HG03045 (cell line): ENCODE measurements around the gene CUL1.
A peak's percentile ranks its signal among the peaks of the same experiment; 100 is the strongest.
"Not testable (repeated sequence)": the region's sequence is repeated elsewhere in the genome, so short reads cannot be mapped to it uniquely, and the experiment has no call there.

ENCODE experiments used
- ATAC-seq: cut with Tn5 transposase; IDR thresholded peaks from one replicate; pipeline ENCODE4 v1.9.1; 2021; ENCODE audit warnings: mild to moderate bottlenecking, moderate library complexity; ENCODE audit not compliant: unreplicated experiment

The CUL1 gene

DNA sequence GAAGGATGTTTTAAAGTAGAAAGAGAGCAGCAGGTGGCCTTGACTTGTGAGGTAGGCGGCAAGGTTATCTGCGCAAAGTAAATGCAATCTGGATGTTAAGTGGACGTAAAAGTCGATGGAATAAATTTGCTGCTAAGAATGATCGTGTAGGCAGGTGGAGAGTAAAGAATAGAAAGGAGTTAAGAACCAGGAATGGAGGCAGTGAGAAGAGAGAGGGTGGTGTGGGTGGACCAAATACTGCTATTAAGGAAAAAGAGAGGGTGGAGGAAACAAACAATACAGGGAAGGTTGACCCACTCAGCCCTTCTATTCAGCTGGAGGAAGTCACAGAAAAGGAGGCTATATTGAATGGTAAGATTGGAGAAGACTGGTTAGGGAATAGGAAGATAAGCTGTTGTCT lies 1.9 kb upstream of the CUL1 start:
- no peak for ATAC-seq

DNA sequence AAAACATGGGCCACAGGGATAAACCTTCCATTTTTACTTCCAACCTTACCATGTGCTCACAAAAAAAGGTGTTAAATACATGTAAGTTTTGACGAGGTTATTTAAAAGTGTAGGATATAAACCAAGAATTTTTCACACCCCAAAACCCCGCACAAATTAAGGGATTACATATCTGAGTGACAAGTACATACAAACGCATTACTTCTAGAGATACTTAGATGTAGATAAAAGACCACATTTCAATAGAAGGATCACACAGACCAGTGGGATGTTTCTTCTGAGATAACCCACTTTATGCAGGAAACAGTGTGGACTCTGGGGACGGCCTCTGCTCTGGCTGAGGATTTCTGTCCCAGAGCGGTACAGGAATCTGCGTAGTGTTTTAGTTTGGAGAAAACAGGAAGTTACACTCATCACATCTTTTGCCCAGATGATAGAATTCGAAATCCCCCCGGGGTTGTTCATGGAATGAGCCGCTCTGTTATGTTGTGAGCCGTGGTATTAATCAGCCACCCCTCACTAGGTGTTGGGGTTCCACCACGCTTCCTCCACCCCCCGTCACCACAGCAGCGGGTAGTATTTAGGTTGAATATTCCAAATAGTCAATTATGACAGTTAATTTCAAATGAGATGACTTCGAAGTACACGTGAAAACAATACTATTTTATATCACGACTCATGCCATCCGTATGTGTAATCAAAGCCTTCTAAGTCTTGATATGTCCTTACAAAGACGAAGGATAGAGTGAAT lies 1.3 kb upstream of the CUL1 start:
- ATAC-seq: no peak

DNA sequence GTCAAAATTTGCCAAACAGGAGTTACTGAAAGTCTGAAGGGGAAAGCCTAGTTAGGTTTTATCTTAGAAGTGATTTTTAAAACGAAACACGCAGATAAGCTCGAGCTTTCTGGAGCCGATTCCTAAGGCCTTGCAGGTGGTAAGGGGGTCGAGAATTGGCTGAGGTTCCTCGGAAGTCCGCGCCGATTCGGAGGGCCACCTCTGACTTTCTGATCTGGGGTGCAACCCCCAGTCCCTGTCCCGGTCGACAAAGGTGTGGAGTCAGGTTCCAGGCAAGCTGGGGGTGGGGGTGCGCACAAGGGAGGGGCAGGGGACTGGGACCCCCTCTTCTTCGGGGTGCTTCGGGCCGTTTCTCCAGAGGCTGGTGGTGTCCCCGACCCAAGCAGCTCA lies 701 bp upstream of the CUL1 start:
- no peak for ATAC-seq

DNA sequence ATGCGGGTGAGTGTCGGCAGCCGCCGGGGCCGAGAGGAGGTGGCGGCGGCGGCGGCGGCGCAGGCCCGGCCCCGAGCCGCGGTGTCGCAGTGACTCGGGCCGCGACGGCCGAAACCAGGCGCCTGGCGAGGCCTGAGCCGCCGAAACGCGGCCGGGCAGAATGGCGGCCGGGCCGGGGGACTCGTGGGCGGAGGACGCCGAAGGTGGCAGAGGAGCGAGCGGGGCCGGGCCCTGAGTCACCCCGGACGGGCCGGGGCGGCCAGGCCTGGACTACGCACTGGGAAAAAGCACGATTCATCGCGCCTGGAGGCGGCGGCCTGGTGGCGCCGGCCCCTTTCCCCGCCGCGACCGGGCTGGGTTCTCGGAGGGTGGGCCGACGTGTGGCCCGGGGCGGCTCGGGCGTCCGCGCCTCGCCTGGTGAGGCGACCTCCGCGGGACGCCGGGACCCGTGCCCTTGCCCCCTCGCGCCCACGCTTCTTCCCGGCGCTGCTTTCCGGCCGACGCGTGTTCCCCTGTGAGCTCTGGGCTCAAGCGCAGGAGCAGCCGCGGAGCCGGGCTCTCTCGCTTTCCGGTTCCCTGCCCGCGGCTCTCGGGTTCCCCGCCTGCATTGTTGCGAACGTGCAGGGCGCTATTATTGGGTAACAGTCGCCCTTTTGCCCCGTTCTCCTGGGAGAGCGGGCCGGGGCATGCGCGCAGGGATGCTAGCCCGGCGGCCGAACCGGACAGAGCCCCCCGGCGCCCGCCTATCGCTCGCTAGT lies 500 bp downstream of the CUL1 start:
- peak; percentile 37 for ATAC-seq

DNA sequence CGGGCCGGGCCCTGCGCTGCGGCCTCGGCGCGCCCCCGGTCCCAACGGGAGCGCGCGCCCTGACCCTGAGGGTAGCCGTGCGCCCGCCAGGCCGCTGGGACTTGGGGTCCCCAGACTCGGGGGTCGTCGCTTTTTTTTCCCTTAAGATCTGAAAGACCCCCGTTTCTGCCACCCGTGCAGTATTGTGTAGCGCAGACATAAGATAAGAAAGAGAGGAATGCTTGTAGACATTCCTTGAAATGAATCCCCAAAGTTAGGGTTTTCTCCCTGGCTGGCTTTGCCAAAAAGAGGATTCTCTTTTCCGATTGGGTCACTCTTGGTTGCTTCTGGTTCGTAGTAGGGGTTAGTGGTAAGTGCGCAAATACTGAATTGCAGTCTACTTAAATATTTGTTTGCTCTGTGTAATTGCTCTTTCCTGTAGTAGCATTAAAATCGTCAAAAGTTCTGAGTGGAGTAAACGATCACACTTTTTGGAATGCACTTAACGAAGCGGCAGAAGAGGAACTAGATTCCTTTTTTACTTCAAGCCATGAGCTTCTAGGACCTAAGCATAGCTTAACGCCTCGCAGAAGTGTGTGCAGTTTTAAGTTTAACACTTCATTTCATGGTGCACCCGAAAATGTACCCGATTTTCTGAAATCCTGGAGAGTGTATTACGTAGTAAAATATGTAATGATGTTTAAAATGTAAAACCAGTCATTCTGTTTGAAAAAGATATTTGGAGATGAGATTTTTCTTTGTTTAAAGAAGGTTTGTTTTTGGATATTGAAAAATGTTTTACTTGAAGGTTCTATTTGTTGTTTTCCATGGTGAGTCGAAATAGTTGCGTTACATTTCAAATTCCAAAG lies 1.3 kb downstream of the CUL1 start:
- peak; percentile 34 for ATAC-seq

DNA sequence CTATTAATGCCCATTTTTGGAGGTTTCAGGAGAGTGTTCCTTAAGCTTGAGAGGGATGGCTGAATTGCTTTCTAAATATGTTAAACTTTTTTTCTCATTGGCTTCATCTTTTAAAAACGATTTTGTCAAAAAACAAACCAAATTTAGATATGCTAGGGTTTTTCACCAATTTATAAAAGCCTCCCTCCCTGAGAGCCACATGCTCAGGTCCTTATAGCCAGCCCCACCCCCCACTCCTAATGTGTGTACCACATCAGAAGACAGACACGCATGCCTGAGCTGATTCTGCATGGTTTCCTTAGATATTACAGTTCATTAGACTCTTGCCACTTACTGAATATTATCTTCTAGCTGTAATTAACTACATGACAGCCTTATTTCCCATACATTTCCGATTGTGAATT lies 2.0 kb downstream of the CUL1 start:
- ATAC-seq: no peak

DNA sequence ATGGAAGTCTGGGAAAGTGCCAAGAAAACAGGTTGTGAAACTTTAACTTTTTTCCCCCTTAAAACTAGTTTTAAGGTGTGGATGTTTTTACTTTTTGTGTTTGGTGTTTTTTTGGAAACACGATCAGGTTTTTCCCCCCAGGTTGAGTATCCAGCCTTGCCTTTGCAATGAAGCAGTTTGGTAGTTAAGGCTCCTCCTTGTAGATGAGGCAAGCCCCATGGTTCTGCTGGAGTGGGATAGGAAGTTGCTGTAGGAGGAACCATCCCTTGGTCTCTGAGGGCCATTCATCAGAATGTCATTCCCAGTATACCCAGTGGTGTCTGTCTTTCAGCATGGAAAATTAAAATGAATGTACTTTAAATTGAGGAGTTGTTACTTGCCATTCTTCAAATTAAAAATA lies 2.7 kb downstream of the CUL1 start:
- no peak for ATAC-seq

DNA sequence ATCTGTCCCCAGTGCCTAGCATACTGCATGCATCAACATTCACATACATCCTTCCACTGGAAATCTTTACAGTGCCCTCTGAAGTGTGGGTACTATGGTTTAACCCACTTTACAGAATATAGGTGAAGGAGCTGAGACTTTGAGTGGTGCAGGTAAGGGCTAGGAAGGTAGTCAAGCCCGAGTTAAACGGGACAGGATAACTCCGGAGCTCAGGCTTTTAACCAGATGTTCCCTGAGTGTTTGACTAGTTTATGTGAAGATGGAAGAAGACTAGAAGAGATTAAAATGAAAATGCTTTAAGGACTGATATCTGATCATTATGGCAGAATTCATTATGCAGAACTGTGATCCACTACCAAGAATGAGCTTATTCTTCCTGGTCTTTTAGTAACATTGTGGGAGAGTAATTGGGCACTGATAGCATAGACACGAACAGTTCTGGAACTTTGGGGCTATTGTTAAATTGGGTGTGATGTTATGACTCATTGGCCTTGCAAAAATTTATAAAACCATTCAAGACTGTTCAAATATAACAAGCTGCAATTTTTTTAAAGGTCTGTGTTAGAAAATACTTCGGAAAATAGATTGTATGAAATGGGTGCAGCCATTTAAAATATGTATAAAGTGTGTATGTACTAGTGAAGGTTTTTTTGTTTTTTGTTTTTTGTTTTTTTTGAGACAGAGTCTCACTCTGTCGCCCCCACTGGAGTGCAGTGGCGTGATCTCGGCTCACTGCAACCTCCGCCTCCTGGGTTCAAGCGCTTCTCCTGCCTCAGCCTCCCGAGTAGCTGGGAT lies 4.4 kb downstream of the CUL1 start:
- no peak for ATAC-seq

DNA sequence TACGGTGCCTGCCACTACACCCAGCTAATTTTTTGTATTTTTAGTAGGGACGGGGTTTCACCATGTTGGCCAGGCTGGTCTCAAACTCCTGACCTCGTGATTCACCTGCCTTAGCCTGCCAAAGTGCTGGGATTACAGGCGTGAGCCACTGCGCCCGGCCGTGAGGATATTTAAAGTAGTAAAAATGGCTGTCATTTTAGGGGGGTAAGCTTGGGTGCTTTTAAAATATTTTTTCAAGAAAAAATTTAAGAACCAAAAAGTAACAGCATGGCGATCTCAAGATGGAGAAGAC lies 4.9 kb downstream of the CUL1 start:
- ATAC-seq: not testable (repeated sequence)

DNA sequence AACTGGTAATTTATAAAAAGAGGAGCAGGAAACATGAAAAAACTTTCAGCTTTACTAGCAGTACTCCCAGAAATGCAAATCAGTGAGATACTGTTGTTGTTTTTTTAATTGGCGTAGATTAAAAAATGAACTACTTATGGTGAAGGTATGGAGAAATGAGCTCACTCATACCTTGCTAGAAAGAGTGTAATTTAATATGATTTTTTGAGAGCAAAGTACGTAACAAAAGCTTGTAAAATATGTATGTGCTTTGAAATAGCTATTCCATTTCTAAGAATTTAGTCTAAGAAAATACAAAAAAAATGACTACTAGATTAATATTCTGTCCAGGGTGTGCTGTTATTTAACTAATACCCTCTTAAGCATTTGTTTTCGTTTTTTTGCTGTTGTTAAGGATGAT lies 5.5 kb downstream of the CUL1 start:
- no peak for ATAC-seq

DNA sequence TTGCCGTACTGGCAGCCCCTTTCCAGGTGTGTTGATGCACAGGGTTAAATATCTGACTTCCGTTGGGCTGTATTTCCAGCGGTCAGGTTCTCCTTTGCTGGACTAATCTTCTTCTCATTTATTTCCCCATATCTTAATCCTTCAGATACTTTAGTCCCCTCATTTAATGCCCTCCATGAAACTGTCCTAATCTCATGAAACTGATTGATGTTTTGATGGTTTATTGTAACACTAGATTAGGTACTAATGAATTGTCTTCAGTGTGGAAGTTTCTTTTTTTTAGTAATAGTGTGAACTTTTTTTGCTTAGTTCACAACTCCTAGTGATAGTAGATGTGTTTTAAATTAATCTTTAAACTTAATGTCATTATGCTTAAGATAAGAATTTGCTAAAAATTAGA lies 6.3 kb downstream of the CUL1 start:
- no peak for ATAC-seq

DNA sequence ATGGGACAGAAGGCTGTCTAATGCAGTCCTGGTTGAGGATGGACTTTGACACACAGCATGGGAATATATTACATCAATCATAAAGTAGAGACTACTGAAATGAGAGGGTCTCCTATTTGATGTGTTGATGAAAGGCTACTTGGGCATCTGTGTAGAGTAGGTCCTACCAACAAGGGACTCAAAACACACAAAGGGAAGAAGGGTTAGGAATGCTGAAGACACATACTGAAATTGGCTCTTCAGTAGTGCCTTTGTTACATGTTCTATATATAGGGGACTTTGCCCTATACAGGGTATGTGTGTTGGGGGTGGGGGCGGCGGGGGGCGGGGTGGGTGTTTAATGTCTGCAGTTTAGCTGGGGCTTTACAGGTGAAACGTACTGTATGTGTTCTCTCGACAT lies 7.7 kb downstream of the CUL1 start:
- no peak for ATAC-seq

DNA sequence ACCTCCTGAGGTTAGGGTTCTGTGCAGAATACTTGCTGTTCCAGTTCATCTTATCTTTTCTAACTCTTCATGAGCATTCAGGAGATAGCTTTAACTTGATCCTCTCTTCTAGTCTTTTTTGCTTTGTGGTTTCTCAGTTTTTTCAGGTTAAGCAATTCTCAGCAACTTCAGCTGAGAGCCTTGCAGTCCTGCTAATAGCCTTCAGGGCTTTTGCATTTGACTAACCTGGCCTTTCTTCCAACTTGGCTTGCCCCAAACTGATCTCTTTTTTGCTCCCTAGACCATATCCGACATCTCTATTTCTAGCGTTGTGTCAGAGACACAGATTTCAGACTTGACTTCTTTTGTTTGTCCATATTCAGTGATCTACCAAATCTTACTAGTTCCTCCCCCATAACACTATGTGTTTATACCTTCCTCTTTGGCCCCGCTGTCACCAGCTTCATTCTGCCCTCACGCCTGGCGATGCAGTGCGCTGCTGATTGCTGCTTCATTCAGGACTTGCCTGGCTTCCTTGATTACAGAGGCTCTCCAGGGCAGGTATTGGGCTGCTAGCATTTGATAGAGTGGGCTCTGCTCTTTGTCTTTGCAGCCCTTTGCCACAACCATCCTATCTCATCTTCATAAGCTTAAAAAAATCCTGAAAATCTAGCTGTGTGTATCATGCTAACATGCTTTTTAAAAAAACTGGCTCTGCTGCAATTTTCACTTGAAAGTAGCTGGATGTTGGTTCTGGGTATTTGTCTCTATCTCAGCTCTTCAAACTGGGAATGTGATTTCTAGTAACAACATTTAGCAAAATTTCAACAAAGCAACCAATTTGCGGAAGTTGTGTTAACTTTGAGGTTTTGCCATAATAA lies 9.6 kb downstream of the CUL1 start:
- ATAC-seq: no peak

DNA sequence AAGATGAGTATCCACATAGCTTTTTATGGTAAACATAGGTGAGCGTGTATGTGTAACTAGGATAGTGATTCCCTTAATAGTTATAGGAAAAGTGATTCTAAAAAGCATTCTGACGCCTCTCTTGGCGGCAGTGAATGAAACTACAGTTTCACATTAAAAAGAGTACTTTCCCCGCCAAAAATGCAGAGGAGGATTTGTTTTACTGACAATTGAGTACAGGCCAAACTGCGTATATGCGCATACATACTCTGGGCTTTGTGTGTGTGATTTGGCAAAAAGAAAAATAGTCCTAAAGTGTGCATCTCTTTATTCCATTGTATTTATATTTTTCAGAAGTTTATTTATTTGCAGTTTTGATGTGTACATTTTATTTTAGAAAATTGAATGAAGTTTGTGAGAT lies 10.3 kb downstream of the CUL1 start:
- ATAC-seq: no peak

DNA sequence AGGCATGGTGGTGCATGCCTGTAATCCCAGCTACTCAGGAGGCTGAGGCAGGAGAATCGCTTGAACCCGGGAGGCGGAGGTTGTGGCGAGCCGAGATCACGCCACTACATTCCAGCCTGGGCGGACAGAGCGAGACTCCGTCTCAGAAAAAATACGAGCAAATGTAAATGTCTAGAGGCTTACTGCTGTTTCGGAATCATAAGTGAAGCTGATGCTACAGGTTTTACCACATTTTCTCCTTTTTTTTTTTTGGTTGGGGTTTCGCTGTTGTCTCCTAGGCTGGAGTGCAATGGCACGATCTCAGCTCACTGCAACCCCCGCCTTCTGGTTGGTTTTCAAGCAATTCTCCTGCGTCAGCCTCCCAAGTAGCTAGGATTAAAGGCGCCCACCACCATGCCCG lies 11.7 kb downstream of the CUL1 start:
- not testable (repeated sequence) for ATAC-seq

DNA sequence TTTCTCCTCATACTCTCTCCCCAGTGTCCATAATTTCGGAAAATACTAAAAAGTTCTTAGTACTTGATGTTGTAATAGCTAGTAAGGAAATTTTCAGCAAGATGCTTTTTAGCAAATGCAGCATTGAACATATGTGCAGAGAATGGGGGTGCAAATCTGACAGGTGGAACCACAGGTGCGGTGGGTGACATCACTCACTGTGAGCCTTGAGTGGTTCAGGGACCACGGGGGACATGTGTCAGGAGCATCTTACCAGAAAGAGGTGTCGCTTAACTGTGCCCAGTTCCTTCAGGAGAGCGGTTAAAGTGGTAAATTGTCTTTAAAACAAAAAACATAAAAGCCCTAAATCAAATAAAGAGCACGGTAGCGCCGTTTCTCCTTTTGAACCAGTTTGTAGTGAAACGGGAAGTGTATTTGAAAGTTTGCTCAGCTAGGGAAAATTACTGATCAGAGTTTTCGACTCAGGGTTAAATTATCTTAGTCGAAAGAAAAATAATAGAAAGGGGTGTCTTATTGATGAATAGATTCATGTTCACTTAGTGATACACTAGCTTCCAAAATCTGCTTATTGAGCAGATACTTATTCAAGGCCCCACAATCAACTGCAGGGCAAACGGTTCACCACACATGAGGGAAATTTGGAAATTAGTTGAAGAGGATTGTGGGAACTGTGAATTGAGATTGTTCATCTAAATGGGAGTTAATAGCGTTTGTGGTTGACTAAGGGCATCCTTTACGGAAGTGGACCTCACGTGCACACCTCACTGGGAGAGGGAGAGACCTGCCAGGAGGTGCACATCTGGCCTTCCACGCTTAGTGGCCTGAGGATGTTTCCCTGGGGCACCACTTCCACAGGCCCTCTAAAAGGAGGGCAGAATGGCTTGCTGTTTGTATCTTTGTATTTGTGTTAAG lies 12.7 kb downstream of the CUL1 start:
- ATAC-seq: no peak

DNA sequence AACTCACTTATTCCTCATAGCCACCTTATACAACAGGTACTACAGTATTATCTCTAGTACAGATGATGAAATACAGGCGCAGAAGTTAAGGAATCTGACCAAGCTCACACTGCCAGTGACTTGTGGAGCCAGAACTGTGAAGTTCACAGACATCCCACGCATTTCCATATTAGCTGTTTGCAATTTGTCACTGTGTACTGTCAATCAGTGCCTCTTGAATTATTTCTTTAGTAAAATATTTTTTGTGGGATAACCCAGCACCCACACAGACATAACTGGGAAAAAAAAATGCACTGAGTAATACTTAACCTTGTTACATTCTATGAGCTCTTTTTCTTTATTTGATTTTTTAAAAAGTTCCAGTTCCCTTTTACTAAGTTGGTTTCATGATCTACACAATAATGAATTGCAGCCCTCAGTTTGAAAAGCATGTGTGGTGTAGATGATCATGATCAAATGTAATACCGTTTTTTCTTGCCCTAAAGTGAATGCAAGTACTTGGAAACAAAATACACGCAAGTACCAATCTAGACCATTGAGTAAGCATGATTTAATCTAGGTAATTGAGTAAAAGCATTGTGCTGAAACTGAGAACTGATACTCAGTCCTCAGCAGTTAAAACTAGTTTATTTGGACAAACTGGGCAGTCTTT lies 14.1 kb downstream of the CUL1 start:
- ATAC-seq: peak; percentile 43

DNA sequence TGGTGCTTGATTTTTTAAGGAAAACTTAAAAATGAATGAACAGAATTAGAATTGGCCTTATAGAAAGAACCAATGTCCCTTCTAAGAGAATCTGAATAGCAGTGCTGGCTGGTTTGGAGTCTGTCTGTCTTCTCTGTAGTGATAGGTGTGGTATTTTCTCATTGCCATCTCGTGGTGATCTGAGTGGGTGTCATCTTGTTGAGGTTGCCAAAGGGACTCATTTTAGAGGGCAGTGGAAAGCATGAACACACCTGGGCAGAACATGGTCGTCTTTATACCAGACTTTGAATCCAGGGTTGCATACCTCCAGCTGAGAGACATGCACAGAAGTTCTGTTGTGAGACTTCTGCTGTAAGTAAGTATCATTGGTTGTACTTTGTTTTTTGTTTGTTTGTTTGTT lies 15.8 kb downstream of the CUL1 start:
- no peak for ATAC-seq

DNA sequence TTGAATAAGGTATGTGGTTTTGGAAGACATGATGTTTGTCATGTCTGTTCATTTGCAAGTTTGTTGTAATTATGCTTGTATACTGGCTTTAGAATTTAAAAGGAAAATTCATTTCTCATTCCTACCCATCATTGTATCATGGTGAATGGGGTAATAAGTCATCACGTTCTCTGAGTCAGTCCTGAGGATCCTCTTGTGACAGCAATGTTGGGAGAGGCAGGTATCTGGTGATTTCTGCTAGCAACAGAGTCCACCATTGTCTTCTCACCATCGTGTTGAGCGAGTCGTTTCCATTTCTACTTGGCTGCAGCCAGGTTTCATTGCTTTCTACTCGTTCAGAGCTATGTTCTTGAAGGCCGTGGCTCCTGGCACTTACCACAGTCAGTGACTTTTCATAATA lies 16.3 kb downstream of the CUL1 start:
- ATAC-seq: no peak
